B cell (primary cell): ENCODE results near the gene MEAK7. TPM values are rescaled to one million over a fixed set of nuclear protein-coding genes. Genes with fewer than 3 reads are reported as not detected.

Experiments used
- ATAC-seq: fragments of 200-7000 bp; cut with Tn5 transposase; one replicate; pipeline ENCODE4 v1.10.0; 2021; ENCODE audit warnings: low read depth, mild to moderate bottlenecking, moderate number of reproducible peaks, moderate library complexity
- CTCF ChIA-PET: fragments of 350-600 bp; sonication (Branson Sonifier 250); formaldehyde crosslinking; loops from one replicate; lab custom pipeline; 2021; ENCODE audit warnings: antibody characterized with exemption, inconsistent platforms; lab: Charles Lee
- POLR2A ChIA-PET: fragments of 350-600 bp; sonication (Branson Sonifier 250); formaldehyde crosslinking; loops from one replicate; lab custom pipeline; 2021; ENCODE audit warnings: antibody characterized with exemption; lab: Charles Lee
- DNase-seq: peaks from one replicate; pipeline ENCODE4 v3.0.0; 2013
- H2AFZ ChIP-seq: 2 replicates; pipeline ENCODE4 v1.6.1; 2012; ENCODE audit warnings: mild to moderate bottlenecking, low read depth, low read length; ENCODE audit not compliant: insufficient read depth, poor library complexity, severe bottlenecking
- H3K27ac ChIP-seq, 2 donors: 1 replicate in 1 of 2; 2 replicates in 1 of 2; pipeline ENCODE4 v1.5.1; 2012 to 2013; ENCODE audit warnings: low read length in 2 of 2, mild to moderate bottlenecking in 2 of 2, moderate library complexity in 1 of 2
- H3K27me3 ChIP-seq, 4 experiments: fragments of 200-600 bp in 1 of 4; sonication (generic) in 1 of 4; replicated peaks in 1 of 4; 1 replicate in 2 of 4; 2 replicates in 2 of 4; pipeline versions ENCODE4 v1.6.1 to v1.7.0; 2013 to 2016; ENCODE audit warnings: low read length in 3 of 4, mild to moderate bottlenecking in 2 of 4, mixed read lengths in 1 of 4, moderate library complexity in 1 of 4; ENCODE audit not compliant: insufficient read depth in 4 of 4, control insufficient read depth in 3 of 4; ENCODE audit errors: control extremely low read depth in 1 of 4
- H3K36me3 ChIP-seq, 2 experiments: replicated peaks in 1 of 2; 1 replicate in 1 of 2; 2 replicates in 1 of 2; pipeline versions ENCODE4 v1.6.1 to v1.7.1; 2013; ENCODE audit warnings: low read length in 1 of 2; ENCODE audit not compliant: insufficient read depth in 2 of 2, control insufficient read depth in 1 of 2; ENCODE audit errors: control extremely low read depth in 1 of 2, extremely low read depth in 1 of 2
- H3K4me1 ChIP-seq, 2 donors: fragments of 200-600 bp in 1 of 2; sonication (generic) in 1 of 2; 1 replicate in 1 of 2; 2 replicates in 1 of 2; pipeline versions ENCODE4 v1.5.1 to v1.6.1; 2013 to 2017; ENCODE audit warnings: low read length in 2 of 2; ENCODE audit not compliant: control insufficient read depth in 2 of 2, insufficient read depth in 2 of 2
- H3K4me2 ChIP-seq: replicated peaks from 2 replicates; pipeline ENCODE3; 2012; ENCODE audit warnings: mild to moderate bottlenecking, low read depth, low read length; ENCODE audit not compliant: poor library complexity, severe bottlenecking
- H3K4me3 ChIP-seq, 5 experiments: fragments of 200-600 bp in 1 of 5; sonication (generic) in 1 of 5; 1 replicate in 3 of 5; 2 replicates in 2 of 5; pipeline versions ENCODE4 v1.5.1 to v1.7.0; 2011 to 2016; ENCODE audit warnings: low read length in 4 of 5, mild to moderate bottlenecking in 4 of 5, low read depth in 2 of 5, control low read depth in 1 of 5, moderate library complexity in 1 of 5; ENCODE audit not compliant: insufficient read depth in 1 of 5; ENCODE audit errors: control extremely low read depth in 1 of 5, extremely low read depth in 1 of 5
- H3K79me2 ChIP-seq: fragments of 200-600 bp; sonication (generic); one replicate; pipeline ENCODE4 v1.6.0; 2016; ENCODE audit warnings: low read length; ENCODE audit not compliant: control insufficient read depth, insufficient read depth
- H3K9ac ChIP-seq: fragments of 200-600 bp; sonication (generic); 2 replicates; pipeline ENCODE4 v1.6.1; 2017; ENCODE audit warnings: mild to moderate bottlenecking, low read length, moderate library complexity
- H3K9me3 ChIP-seq, 3 donors: one replicate each; pipeline versions ENCODE4 v1.6.1 to v1.7.1; 2013; ENCODE audit warnings: low read length in 2 of 3; ENCODE audit not compliant: control insufficient read depth in 2 of 3, insufficient read depth in 1 of 3; ENCODE audit errors: control extremely low read depth in 1 of 3
- H4K20me1 ChIP-seq: 2 replicates; pipeline ENCODE4 v1.6.0; 2012; ENCODE audit warnings: mild to moderate bottlenecking, low read length; ENCODE audit not compliant: insufficient read depth, control insufficient read depth, poor library complexity, severe bottlenecking
- H3K27ac Mint-ChIP-seq: one replicate; pipeline ENCODE4 v1.8.0; 2021; ENCODE audit warnings: mixed read lengths
- H3K27me3 Mint-ChIP-seq: one replicate; pipeline ENCODE4 v1.8.0; 2021; ENCODE audit warnings: mixed read lengths
- H3K4me1 Mint-ChIP-seq: one replicate; pipeline ENCODE4 v1.8.0; 2021; ENCODE audit warnings: mixed read lengths
- H3K4me3 Mint-ChIP-seq: one replicate; pipeline ENCODE4 v1.8.0; 2021; ENCODE audit warnings: mixed read lengths
- H3K9me3 Mint-ChIP-seq: one replicate; pipeline ENCODE4 v1.8.0; 2022; ENCODE audit warnings: mixed read lengths; ENCODE audit not compliant: insufficient read depth
- CTCF ChIP-seq: fragments of 200-600 bp; IDR thresholded peaks from one replicate; pipeline ENCODE4 v1.8.0; 2022; ENCODE audit warnings: antibody characterized with exemption, mild to moderate bottlenecking
- EZH2 ChIP-seq: IDR thresholded peaks from 2 replicates; pipeline ENCODE4 v1.6.1; 2012; ENCODE audit warnings: borderline replicate concordance, low read depth, mild to moderate bottlenecking, moderate library complexity, low read length; ENCODE audit not compliant: insufficient read depth, poor library complexity, severe bottlenecking
- WGBS: methylation state at CpG from one replicate; pipeline ENCODE4 v1.1.5; 2013; ENCODE audit warnings: missing lambda C conversion rate; ENCODE audit not compliant: insufficient coverage; 5-methylcytosine and 5-hydroxymethylcytosine counted together
- intact Hi-C: fragments of 100-400 bp; cut with micrococcal nuclease; formaldehyde crosslinking; loops from one replicate; pipeline ENCODE4 v1.10.0; 2022
- polyA plus RNA-seq: library from polyadenylated mRNA; depleted of rRNA; stranded (reverse); fragments of >200 nt; gene quantifications from 2 replicates; pipeline ENCODE4 v1.2.3, GENCODE V29; 2012
- total RNA-seq, 2 donors: library from RNA; stranded (reverse); fragments of 120-200 nt in 1 of 2; gene quantifications; 1 replicate in 1 of 2; 2 replicates in 1 of 2; pipeline versions ENCODE4 v1.2.3 to v1.2.4, GENCODE V29; 2013 to 2022

MEAK7 gene
- total and polyA plus RNA-seq, 2 donors (not counting 1 experiment from before 2014, with no cell fraction given) = 3.9 to 19.3 TPM

- Mint-ChIP-seq H3K27ac (no peak overlapping the region), H3K9me3 (peaks cover 2% of the 10 kb centered on the region), H3K27me3 (peaks cover 2% of the 10 kb centered on the region), H3K4me1 (no peaks in the 10 kb centered on the region), H3K4me3 (no peak overlapping the region)
- no peaks in the 10 kb centered on the region for H3K79me2 ChIP-seq
- POLR2A ChIA-PET = no interaction called here
- no peaks in the 10 kb centered on the region for H3K4me1 ChIP-seq
- H3K4me2 ChIP-seq = no peak overlapping the region
- H3K36me3 ChIP-seq = no peaks in the 10 kb centered on the region
- intact Hi-C loops = no loop called here
- 93% methylated on average over 4 of the region's 9 CpGs for WGBS
- H2AFZ ChIP-seq = no peak overlapping the region
- no peak overlapping the region for H3K9ac ChIP-seq
- H3K9me3 ChIP-seq = peaks cover 0 to 28% (median 0%) of the 10 kb centered on the region in 3 donors
- TF ChIP-seq CTCF (no peak), EZH2 (no peak)
- CTCF ChIA-PET = no interaction called here
- H3K27me3 ChIP-seq = no peaks in the 10 kb centered on the region
- ATAC-seq = no peak
- DNase-seq = no peak
- H4K20me1 ChIP-seq = no peaks in the 10 kb centered on the region
- H3K4me3 ChIP-seq = no peak overlapping the region
- H3K27ac ChIP-seq = no peak overlapping the region
Observed at GRCh38 chr16:84455031-84455430, 49.4 kb downstream of the MEAK7 start.

Other genes with a start within 250 kb of the MEAK7 start
- gene WFDC1, start 209.8 kb downstream of the MEAK7 start, total RNA-seq = not detected in 2 replicates
- not detected in 2 replicates for gene WFDC1, start 209.8 kb downstream of the MEAK7 start, polyA plus RNA-seq
- gene ATP2C2, start 136.1 kb downstream of the MEAK7 start, total RNA-seq = not detected in 2 replicates
- gene ATP2C2, start 136.1 kb downstream of the MEAK7 start, polyA plus RNA-seq = 0.06 TPM in 1 of 2 replicates, not detected in the other
- 245 and 264 TPM in 2 replicates for gene COTL1, start 113.4 kb upstream of the MEAK7 start, total RNA-seq
- gene COTL1, start 113.4 kb upstream of the MEAK7 start, polyA plus RNA-seq = 79.4 and 158 TPM in 2 replicates
- 133 and 135 TPM in 2 replicates for gene KLHL36, start 143.9 kb upstream of the MEAK7 start, total RNA-seq
- 90.3 and 100.0 TPM in 2 replicates for gene KLHL36, start 143.9 kb upstream of the MEAK7 start, polyA plus RNA-seq
- 130 and 134 TPM in 2 replicates for gene USP10, start 195.3 kb upstream of the MEAK7 start, total RNA-seq
- gene USP10, start 195.3 kb upstream of the MEAK7 start, polyA plus RNA-seq = 48.9 and 51.0 TPM in 2 replicates